NCI-H2107 (cell line): ENCODE data around the gene PEPD.

Experiments
- DNase-seq: peaks from one replicate; lab custom pipeline; 2025; lab: John Stamatoyannopoulos, UW

The PEPD gene

GRCh38 chr19:33358408-33358807 lies 163.2 kb downstream of the PEPD start:
- no peak for DNase-seq

GRCh38 chr19:33357556-33357955 lies 164.0 kb downstream of the PEPD start:
- DNase-seq = no peak

- no peak for DNase-seq
These were observed 166.1 kb downstream of the PEPD start for GRCh38 chr19:33355535-33355934.

GRCh38 chr19:33350538-33351309 lies 170.9 kb downstream of the PEPD start:
- no peak for DNase-seq

GRCh38 chr19:33349319-33350289 lies 172.0 kb downstream of the PEPD start:
- no peak for DNase-seq

- DNase-seq = no peak
These were observed 173.1 kb downstream of the PEPD start for GRCh38 chr19:33348301-33349010.

GRCh38 chr19:33347300-33347699 lies 174.3 kb downstream of the PEPD start:
- no peak for DNase-seq

GRCh38 chr19:33346665-33347064 lies 174.9 kb downstream of the PEPD start:
- DNase-seq = no peak

GRCh38 chr19:33345163-33345562 lies 176.4 kb downstream of the PEPD start:
- no peak for DNase-seq

GRCh38 chr19:33344573-33344925 lies 177.0 kb downstream of the PEPD start:
- DNase-seq = no peak

GRCh38 chr19:33343859-33344572 lies 177.6 kb downstream of the PEPD start:
- DNase-seq = no peak

GRCh38 chr19:33343301-33343700 lies 178.3 kb downstream of the PEPD start:
- no peak for DNase-seq

GRCh38 chr19:33340991-33341390 lies 180.6 kb downstream of the PEPD start:
- no peak for DNase-seq

GRCh38 chr19:33339016-33339984 lies 182.3 kb downstream of the PEPD start:
- DNase-seq = no peak
